ENCODE measurements around the gene B4GALNT2. TPM values are rescaled to one million over a fixed set of nuclear protein-coding genes. Genes with fewer than 3 reads are reported as not detected.

B4GALNT2 gene
- total RNA-seq, 1 donor from 2014 or later = 0.60 TPM

DNA sequence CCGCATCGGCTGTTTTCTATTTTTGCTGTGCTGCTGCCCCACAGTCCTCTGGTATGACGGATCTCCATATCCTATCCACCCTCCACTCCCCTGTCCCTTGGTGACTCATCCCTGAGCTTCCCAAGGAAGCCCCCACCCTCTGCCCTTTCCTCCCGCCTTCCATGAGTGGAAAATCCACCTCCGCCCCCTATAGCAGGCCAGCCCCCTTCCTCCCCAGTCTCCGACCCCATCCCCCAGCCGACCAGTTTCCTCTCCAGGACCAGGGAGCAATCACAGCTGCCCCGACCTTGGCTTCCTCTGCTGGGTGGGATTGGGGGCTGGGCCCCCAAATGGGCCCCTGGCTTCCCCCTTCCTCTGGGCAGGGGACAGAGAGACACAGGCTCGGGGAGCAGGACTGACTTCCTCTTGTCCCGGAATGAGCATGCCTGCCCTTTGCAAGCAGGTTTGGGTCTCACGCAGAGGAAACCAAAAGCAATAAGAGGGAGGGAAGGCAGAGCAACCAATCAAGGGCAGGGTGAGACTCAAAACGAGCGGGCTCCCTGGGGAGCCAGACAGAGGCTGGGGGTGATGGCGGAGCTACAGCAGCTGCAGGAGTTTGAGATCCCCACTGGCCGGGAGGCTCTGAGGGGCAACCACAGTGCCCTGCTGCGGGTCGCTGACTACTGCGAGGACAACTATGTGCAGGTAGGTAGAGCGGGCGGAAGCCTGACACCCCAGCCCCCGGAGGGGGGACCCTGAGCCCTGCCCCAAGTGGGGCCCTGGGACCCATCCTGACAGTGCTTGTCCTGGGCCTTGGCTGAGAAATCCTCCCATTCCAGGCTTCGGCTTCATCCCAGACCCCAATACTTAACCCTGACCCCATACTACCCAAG, 77.8 kb downstream of the B4GALNT2 start, which contains the start of the genes ABI3 and GNGT2:
ABI3 (plus strand) TSS at position 550 of the 872 bp plus-strand sequence; CDS start at position 568, 18 bp downstream.
GNGT2 (minus strand) TSS at position 417 of the 872 bp plus-strand sequence. CDS start 3,152 bp downstream, outside the sequence.
- H3K36me3 Mint-ChIP-seq = no peaks in the 10 kb centered on the region
- no peak for DNase-seq (ENCODE audit: extremely low spot score, unreplicated experiment)
- TF ChIP-seq, protein P1, sequence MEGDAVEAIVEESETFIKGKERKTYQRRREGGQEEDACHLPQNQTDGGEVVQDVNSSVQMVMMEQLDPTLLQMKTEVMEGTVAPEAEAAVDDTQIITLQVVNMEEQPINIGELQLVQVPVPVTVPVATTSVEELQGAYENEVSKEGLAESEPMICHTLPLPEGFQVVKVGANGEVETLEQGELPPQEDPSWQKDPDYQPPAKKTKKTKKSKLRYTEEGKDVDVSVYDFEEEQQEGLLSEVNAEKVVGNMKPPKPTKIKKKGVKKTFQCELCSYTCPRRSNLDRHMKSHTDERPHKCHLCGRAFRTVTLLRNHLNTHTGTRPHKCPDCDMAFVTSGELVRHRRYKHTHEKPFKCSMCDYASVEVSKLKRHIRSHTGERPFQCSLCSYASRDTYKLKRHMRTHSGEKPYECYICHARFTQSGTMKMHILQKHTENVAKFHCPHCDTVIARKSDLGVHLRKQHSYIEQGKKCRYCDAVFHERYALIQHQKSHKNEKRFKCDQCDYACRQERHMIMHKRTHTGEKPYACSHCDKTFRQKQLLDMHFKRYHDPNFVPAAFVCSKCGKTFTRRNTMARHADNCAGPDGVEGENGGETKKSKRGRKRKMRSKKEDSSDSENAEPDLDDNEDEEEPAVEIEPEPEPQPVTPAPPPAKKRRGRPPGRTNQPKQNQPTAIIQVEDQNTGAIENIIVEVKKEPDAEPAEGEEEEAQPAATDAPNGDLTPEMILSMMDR (conservative IDR thresholded peaks at IDR 0.05) = no peak
- no peak within 1 kb of the TSS for H3K4me3 Mint-ChIP-seq
- H3K27ac Mint-ChIP-seq = no peak within 1 kb of the TSS
- H3K27me3 Mint-ChIP-seq = peaks cover 49% of the 10 kb centered on the region
- H3K9me3 Mint-ChIP-seq = no peaks in the 10 kb centered on the region
- peaks cover 5% of the 10 kb centered on the region for H3K4me1 Mint-ChIP-seq (ENCODE audit: unreplicated experiment)

DNA sequence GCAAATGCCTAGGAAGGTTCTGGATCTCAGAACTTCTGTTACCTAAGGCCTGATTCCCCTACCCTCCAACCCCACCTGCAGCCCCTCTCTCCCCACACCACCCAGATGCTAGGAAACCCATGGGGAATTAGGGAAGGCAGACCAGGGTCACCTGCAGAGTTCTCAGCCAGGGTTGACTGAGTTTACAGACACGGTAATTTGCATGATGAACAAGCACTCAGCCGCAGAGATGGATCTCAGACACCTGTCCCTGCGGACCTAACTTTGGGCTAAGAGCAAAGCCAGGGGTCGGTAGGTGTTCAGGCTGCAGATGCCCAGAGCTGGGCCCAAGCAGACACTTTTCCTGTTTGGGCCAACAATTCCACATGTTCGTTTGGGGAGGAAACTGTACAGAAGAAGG, 80.8 kb downstream of the B4GALNT2 start:
- no peaks in the 10 kb centered on the region for H3K9me3 Mint-ChIP-seq
- H3K4me1 Mint-ChIP-seq (ENCODE audit: unreplicated experiment) = peaks cover 5% of the 10 kb centered on the region
- TF ChIP-seq, protein P1 (conservative IDR thresholded peaks at IDR 0.05) = no peak
- DNase-seq (ENCODE audit: extremely low spot score, unreplicated experiment) = no peak
- H3K36me3 Mint-ChIP-seq = no peaks in the 10 kb centered on the region
- H3K4me3 Mint-ChIP-seq = no peak overlapping the region
- no peak overlapping the region for H3K27ac Mint-ChIP-seq
- H3K27me3 Mint-ChIP-seq = peaks cover 39% of the 10 kb centered on the region

DNA sequence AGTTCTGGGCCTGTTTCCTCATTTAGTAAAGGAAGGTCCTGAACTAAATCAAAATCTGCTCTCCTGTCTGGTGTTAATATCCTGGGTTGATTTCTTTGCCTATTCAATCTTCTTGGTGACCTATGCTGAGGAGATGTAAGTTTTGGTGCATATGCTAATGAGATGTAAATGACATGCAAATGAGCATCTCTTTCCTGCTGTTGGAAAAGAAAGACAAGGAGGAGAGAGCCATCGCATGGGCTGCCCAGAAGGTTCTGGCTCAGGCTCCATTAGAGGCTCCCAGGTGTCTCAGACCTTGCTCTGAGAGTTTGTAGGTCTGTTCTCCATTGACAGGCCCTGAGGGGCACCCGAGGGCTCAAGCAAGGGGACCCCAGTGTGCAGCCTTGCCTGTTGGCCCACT, 81.3 kb downstream of the B4GALNT2 start:
- Mint-ChIP-seq H3K4me3 (no peak overlapping the region), H3K9me3 (no peaks in the 10 kb centered on the region), H3K36me3 (no peaks in the 10 kb centered on the region), H3K4me1 (ENCODE audit: unreplicated experiment) (peaks cover 5% of the 10 kb centered on the region), H3K27ac (no peak overlapping the region), H3K27me3 (peaks cover 37% of the 10 kb centered on the region)
- TF ChIP-seq, protein P1 (conservative IDR thresholded peaks at IDR 0.05) = no peak
- no peak for DNase-seq (ENCODE audit: extremely low spot score, unreplicated experiment)

DNA sequence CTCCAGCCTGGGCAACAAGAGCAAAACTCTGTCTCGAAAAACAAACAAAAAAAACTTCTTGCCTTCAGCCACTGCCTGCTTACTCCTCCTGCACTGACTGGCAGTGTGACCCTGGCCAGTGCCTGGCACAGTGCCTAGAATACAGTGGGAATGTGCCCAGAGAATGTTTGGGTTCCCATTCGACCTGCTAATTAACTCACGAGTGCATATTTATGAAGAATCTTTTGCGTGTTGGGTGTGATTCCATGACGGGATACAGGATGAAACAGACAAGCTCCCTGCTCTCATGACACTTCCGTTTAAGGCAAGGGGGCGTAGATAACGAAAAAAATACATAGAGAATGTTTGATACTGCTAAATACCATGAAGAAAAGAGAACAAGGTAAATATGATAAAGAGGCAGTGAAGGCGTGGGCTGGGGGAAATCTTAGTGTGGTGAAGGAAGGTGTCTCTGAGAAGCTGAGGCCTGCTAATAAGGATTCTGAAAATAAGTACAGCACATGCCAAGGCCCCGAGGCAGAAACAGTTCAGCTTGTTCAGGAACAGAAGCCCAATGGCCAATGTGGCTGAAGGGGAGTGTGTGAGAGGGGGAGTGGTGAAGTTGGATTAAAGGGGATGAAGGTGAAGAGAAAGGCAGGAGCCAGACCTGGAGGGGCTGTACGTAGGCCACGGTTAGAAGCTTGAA, 82.2 kb downstream of the B4GALNT2 start:
- Mint-ChIP-seq H3K4me1 (ENCODE audit: unreplicated experiment) (peaks cover 4% of the 10 kb centered on the region), H3K27ac (no peak overlapping the region), H3K4me3 (no peak overlapping the region), H3K27me3 (peaks cover 29% of the 10 kb centered on the region), H3K9me3 (no peaks in the 10 kb centered on the region), H3K36me3 (no peaks in the 10 kb centered on the region)
- TF ChIP-seq, protein P1 (conservative IDR thresholded peaks at IDR 0.05) = no peak
- DNase-seq (ENCODE audit: extremely low spot score, unreplicated experiment) = no peak

DNA sequence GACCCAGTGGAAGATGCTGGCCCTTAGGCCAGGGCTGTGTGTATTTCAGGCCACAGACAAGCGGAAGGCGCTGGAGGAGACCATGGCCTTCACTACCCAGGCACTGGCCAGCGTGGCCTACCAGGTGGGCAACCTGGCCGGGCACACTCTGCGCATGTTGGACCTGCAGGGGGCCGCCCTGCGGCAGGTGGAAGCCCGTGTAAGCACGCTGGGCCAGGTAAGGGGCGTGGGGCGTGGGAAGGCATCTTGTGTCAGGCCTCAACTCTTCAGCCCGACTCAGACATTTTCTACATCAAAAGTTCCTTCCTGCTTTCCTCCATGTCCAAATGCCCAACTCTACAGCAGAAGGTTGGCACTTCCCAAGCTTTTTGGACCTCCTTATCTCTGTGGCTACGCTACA, 83.9 kb downstream of the B4GALNT2 start:
- H3K27me3 Mint-ChIP-seq = peaks cover 22% of the 10 kb centered on the region
- no peaks in the 10 kb centered on the region for H3K9me3 Mint-ChIP-seq

More for the DNA sequence above, 83.9 kb downstream of the B4GALNT2 start:
- Mint-ChIP-seq H3K4me3 (no peak overlapping the region), H3K36me3 (no peaks in the 10 kb centered on the region), H3K4me1 (ENCODE audit: unreplicated experiment) (no peaks in the 10 kb centered on the region), H3K27ac (no peak overlapping the region)
- TF ChIP-seq, protein P1 (conservative IDR thresholded peaks at IDR 0.05) = no peak
- DNase-seq (ENCODE audit: extremely low spot score, unreplicated experiment) = no peak

Measured in type B pancreatic cell (in vitro differentiated cells).